Right renal cortex interstitium (tissue), 3 donors: ENCODE measurements around the gene UST. TPM values are rescaled to one million over a fixed set of nuclear protein-coding genes. Genes with fewer than 3 reads are reported as not detected.

Experiments used
- DNase-seq, 3 donors: peaks; one replicate each; pipeline ENCODE4 v3.0.0-alpha.2; 2013; ENCODE audit warnings: low read depth in 3 of 3, low spot score in 2 of 3
- polyA plus RNA-seq, 3 donors: library from polyadenylated mRNA; unstranded; fragments of 120-200 nt; gene quantifications; one replicate each; pipeline ENCODE4 v1.2.1, GENCODE V29; 2013; ENCODE audit not compliant: insufficient read length in 3 of 3

Gene UST
- polyA plus RNA-seq, 3 donors, result 11.0 to 11.7 (median 11.1) TPM

- no peak for DNase-seq
Observed at GRCh38 chr6:148795563-148795962, 48.7 kb downstream of the UST start.

- DNase-seq, result no peak
Observed at GRCh38 chr6:148799647-148800046, 52.8 kb downstream of the UST start.

- no peak for DNase-seq
Observed at GRCh38 chr6:148800536-148800935, 53.7 kb downstream of the UST start.

GRCh38 chr6:148803979-148804378, 57.1 kb downstream of the UST start:
- DNase-seq, result no peak

GRCh38 chr6:148805777-148806176, 58.9 kb downstream of the UST start:
- DNase-seq, result no peak

GRCh38 chr6:148807784-148808183, 61.0 kb downstream of the UST start:
- no peak for DNase-seq

GRCh38 chr6:148808786-148809304, 62.0 kb downstream of the UST start:
- no peak for DNase-seq

- DNase-seq, result no peak
Observed at GRCh38 chr6:148811459-148811858, 64.6 kb downstream of the UST start.

GRCh38 chr6:148814082-148814790, 67.4 kb downstream of the UST start:
- DNase-seq, result no peak

GRCh38 chr6:148814869-148815268, 68.0 kb downstream of the UST start:
- DNase-seq, result no peak

- no peak for DNase-seq
Observed at GRCh38 chr6:148816117-148816516, 69.3 kb downstream of the UST start.

GRCh38 chr6:148817689-148818088, 70.9 kb downstream of the UST start:
- DNase-seq, result no peak

- DNase-seq, result no peak
Observed at GRCh38 chr6:148818939-148819575, 72.2 kb downstream of the UST start.

GRCh38 chr6:148819852-148820251, 73.0 kb downstream of the UST start:
- no peak for DNase-seq

- no peak for DNase-seq
Observed at GRCh38 chr6:148822819-148823218, 76.0 kb downstream of the UST start.

- no peak for DNase-seq
Observed at GRCh38 chr6:148824291-148824690, 77.5 kb downstream of the UST start.

GRCh38 chr6:148824960-148825359, 78.1 kb downstream of the UST start:
- DNase-seq, result no peak

GRCh38 chr6:148825492-148825891, 78.7 kb downstream of the UST start:
- no peak for DNase-seq

GRCh38 chr6:148827416-148828045, 80.7 kb downstream of the UST start:
- no peak for DNase-seq

- DNase-seq, result no peak
Observed at GRCh38 chr6:148828047-148828446, 81.2 kb downstream of the UST start.

- DNase-seq, result no peak
Observed at GRCh38 chr6:148829415-148830101, 82.7 kb downstream of the UST start.
